ENCODE measurements around the gene PLEKHN1.

PLEKHN1 gene

GRCh38 chr1:980137-980571 is 13.9 kb downstream of the PLEKHN1 start:
- no peak overlapping the region for H2AFZ ChIP-seq (ENCODE audit: low read length)
- H3K9me3 ChIP-seq (replicated peaks; ENCODE audit: insufficient read depth, low read length) = no peaks in the 10 kb centered on the region
- H3K27me3 ChIP-seq (replicated peaks; ENCODE audit: insufficient read depth, low read length) = peaks cover 67% of the 10 kb centered on the region
- no peak for TF ChIP-seq EZH2phosphoT487 (IDR thresholded peaks at IDR 0.05; ENCODE audit: low read length)
- no peak for TF ChIP-seq EZH2 (optimal IDR thresholded peaks at IDR 0.05; ENCODE audit: low read depth, low read length)
- TF ChIP-seq CTCF (IDR thresholded peaks at IDR 0.05; ENCODE audit: low read length) = no peak
- no peak overlapping the region for H3K4me3 ChIP-seq (ENCODE audit: low read length)
- H3K4me1 ChIP-seq (ENCODE audit: low read length) = peaks cover 6% of the 10 kb centered on the region; the same call in 1 of the 2 replicates
- DNase-seq = no peak
- no peaks in the 10 kb centered on the region for H4K20me1 ChIP-seq (ENCODE audit: insufficient read depth, low read length)
- H3K4me2 ChIP-seq (ENCODE audit: low read depth, low read length) = no peak overlapping the region
- H3K79me2 ChIP-seq (ENCODE audit: low read length) = no peaks in the 10 kb centered on the region
- H3F3A ChIP-seq (ENCODE audit: insufficient read depth, low read length) = no peaks in the 10 kb centered on the region
- no peaks in the 10 kb centered on the region for H3K9me2 ChIP-seq (replicated peaks; ENCODE audit: insufficient read depth, low read length)
- no peak overlapping the region for H3K9ac ChIP-seq (ENCODE audit: low read length)
- no peaks in the 10 kb centered on the region for H3K36me3 ChIP-seq (replicated peaks; ENCODE audit: insufficient read depth, low read length)
- H3K27ac ChIP-seq (ENCODE audit: low read length) = no peak overlapping the region

GRCh38 chr1:980602-981395 is 14.5 kb downstream of the PLEKHN1 start:
- no peak for DNase-seq
- Histone ChIP-seq H3K27me3 (replicated peaks; ENCODE audit: insufficient read depth, low read length) (peaks cover 74% of the 10 kb centered on the region), H3K79me2 (ENCODE audit: low read length) (no peaks in the 10 kb centered on the region), H3K4me2 (ENCODE audit: low read depth, low read length) (no peak overlapping the region), H3K27ac (ENCODE audit: low read length) (no peak overlapping the region), H3K9me3 (replicated peaks; ENCODE audit: insufficient read depth, low read length) (no peaks in the 10 kb centered on the region), H3K4me1 (ENCODE audit: low read length) (peaks cover 6% of the 10 kb centered on the region; the same call in 1 of the 2 replicates), H2AFZ (ENCODE audit: low read length) (no peak overlapping the region), H4K20me1 (ENCODE audit: insufficient read depth, low read length) (no peaks in the 10 kb centered on the region), H3K9me2 (replicated peaks; ENCODE audit: insufficient read depth, low read length) (no peaks in the 10 kb centered on the region), H3K36me3 (replicated peaks; ENCODE audit: insufficient read depth, low read length) (no peaks in the 10 kb centered on the region), H3K4me3 (ENCODE audit: low read length) (no peak overlapping the region), H3F3A (ENCODE audit: insufficient read depth, low read length) (no peaks in the 10 kb centered on the region), H3K9ac (ENCODE audit: low read length) (no peak overlapping the region)
- TF ChIP-seq EZH2phosphoT487 (IDR thresholded peaks at IDR 0.05; ENCODE audit: low read length) (no peak), CTCF (IDR thresholded peaks at IDR 0.05; ENCODE audit: low read length) (no peak), EZH2 (optimal IDR thresholded peaks at IDR 0.05; ENCODE audit: low read depth, low read length) (no peak)

- Histone ChIP-seq H2AFZ (ENCODE audit: low read length) (no peak overlapping the region), H3K4me3 (ENCODE audit: low read length) (no peak overlapping the region), H3K79me2 (ENCODE audit: low read length) (no peaks in the 10 kb centered on the region), H3K9ac (ENCODE audit: low read length) (no peak overlapping the region), H3K36me3 (replicated peaks; ENCODE audit: insufficient read depth, low read length) (no peaks in the 10 kb centered on the region), H3K27me3 (replicated peaks; ENCODE audit: insufficient read depth, low read length) (peaks cover 81% of the 10 kb centered on the region), H3F3A (ENCODE audit: insufficient read depth, low read length) (no peaks in the 10 kb centered on the region), H3K9me2 (replicated peaks; ENCODE audit: insufficient read depth, low read length) (no peaks in the 10 kb centered on the region), H3K4me2 (ENCODE audit: low read depth, low read length) (no peak overlapping the region), H3K27ac (ENCODE audit: low read length) (no peak overlapping the region), H3K4me1 (ENCODE audit: low read length) (peaks cover 6% of the 10 kb centered on the region; the same call in 1 of the 2 replicates), H4K20me1 (ENCODE audit: insufficient read depth, low read length) (no peaks in the 10 kb centered on the region), H3K9me3 (replicated peaks; ENCODE audit: insufficient read depth, low read length) (no peaks in the 10 kb centered on the region)
- DNase-seq = no peak
- TF ChIP-seq EZH2phosphoT487 (IDR thresholded peaks at IDR 0.05; ENCODE audit: low read length) = no peak
These were observed 15.2 kb downstream of the PLEKHN1 start for GRCh38 chr1:981491-981954.
